HepG2 (cell line): ENCODE data around the gene PRR30. TPM values are rescaled to one million over a fixed set of nuclear protein-coding genes. Genes with fewer than 3 reads are reported as not detected.

ENCODE experiments used
- ARHGAP35 ChIP-seq: sonication (generic); formaldehyde crosslinking; IDR thresholded peaks from 2 replicates; pipeline ENCODE4 v1.9.0; 2022; ENCODE audit warnings: mild to moderate bottlenecking, inconsistent platforms, moderate library complexity, missing genetic modification reagents, borderline replicate concordance
- CAMTA2 ChIP-seq: sonication (generic); formaldehyde crosslinking; IDR thresholded peaks from 2 replicates; pipeline ENCODE4 v1.4.0; 2020; ENCODE audit warnings: mild to moderate bottlenecking, missing genetic modification reagents, borderline replicate concordance
- DR1 ChIP-seq: sonication (generic); formaldehyde crosslinking; IDR thresholded peaks from 2 replicates; pipeline ENCODE4 v1.8.0; 2021; ENCODE audit warnings: mild to moderate bottlenecking, missing genetic modification reagents, inconsistent platforms
- E2F1 ChIP-seq: sonication (generic); formaldehyde crosslinking; IDR thresholded peaks from 2 replicates; pipeline ENCODE4 v1.5.0; 2020; ENCODE audit warnings: missing genetic modification reagents
- HNF4A ChIP-seq: sonication (generic); formaldehyde crosslinking; IDR thresholded peaks from 2 replicates; pipeline ENCODE4 v1.4.0; 2020; ENCODE audit warnings: missing genetic modification reagents
- JARID2 ChIP-seq: sonication (generic); formaldehyde crosslinking; IDR thresholded peaks from 2 replicates; pipeline ENCODE4 v1.8.1; 2023; ENCODE audit warnings: missing genetic modification reagents, inconsistent platforms; ENCODE audit not compliant: insufficient replicate concordance
- NONO ChIP-seq, 2 experiments: fragments of 450-650 bp in 1 of 2; sonication (generic) in 1 of 2; formaldehyde crosslinking in 1 of 2; IDR thresholded peaks in 1 of 2; conservative IDR thresholded peaks in 1 of 2; 2 replicates each; pipeline versions ENCODE4 v1.6.1 to v1.8.0; 2017 to 2022; ENCODE audit warnings: mild to moderate bottlenecking in 1 of 2, missing genetic modification reagents in 1 of 2, moderate library complexity in 1 of 2
- PRMT3 ChIP-seq: sonication (generic); formaldehyde crosslinking; IDR thresholded peaks from 2 replicates; pipeline ENCODE4 v1.8.1; 2022; ENCODE audit warnings: low read depth, mild to moderate bottlenecking, moderate library complexity, missing genetic modification reagents, borderline replicate concordance
- RBM39 ChIP-seq: fragments of 200-400 bp; formaldehyde crosslinking; IDR thresholded peaks from one replicate; pipeline ENCODE4 v1.6.1; 2018; ENCODE audit warnings: antibody characterized with exemption, mild to moderate bottlenecking, low read depth, low read length; ENCODE audit not compliant: poor library complexity, severe bottlenecking
- SNAPC5 ChIP-seq: sonication (generic); formaldehyde crosslinking; IDR thresholded peaks from 2 replicates; pipeline ENCODE4 v1.8.1; 2023; ENCODE audit warnings: mild to moderate bottlenecking, missing genetic modification reagents, borderline replicate concordance
- TFAP4 ChIP-seq: sonication (generic); IDR thresholded peaks from 2 replicates; pipeline ENCODE4 v1.6.1; 2016; ENCODE audit warnings: low read depth, borderline replicate concordance
- TFDP2 ChIP-seq: sonication (generic); formaldehyde crosslinking; IDR thresholded peaks from 2 replicates; pipeline ENCODE4 v1.4.0; 2020; ENCODE audit warnings: missing genetic modification reagents
- THAP8 ChIP-seq: sonication (generic); formaldehyde crosslinking; IDR thresholded peaks from 2 replicates; pipeline ENCODE4 v1.5.1; 2020; ENCODE audit warnings: missing genetic modification reagents, mild to moderate bottlenecking, borderline replicate concordance
- ZFY ChIP-seq: sonication (generic); formaldehyde crosslinking; IDR thresholded peaks from 2 replicates; pipeline ENCODE4 v1.4.0; 2020; ENCODE audit warnings: missing genetic modification reagents
- ZNF382 ChIP-seq: sonication (generic); formaldehyde crosslinking; IDR thresholded peaks from 2 replicates; pipeline ENCODE4 v1.5.0; 2020; ENCODE audit warnings: missing genetic modification reagents, mild to moderate bottlenecking, borderline replicate concordance
- ZNF572 ChIP-seq: sonication (generic); formaldehyde crosslinking; IDR thresholded peaks from 2 replicates; pipeline ENCODE4 v1.5.1; 2020; ENCODE audit warnings: mild to moderate bottlenecking, missing genetic modification reagents
- ZNF576 ChIP-seq: sonication (generic); formaldehyde crosslinking; IDR thresholded peaks from 2 replicates; pipeline ENCODE4 v1.4.0; 2020; ENCODE audit warnings: mild to moderate bottlenecking, missing genetic modification reagents
- ZNF713 ChIP-seq: sonication (generic); formaldehyde crosslinking; IDR thresholded peaks from 2 replicates; pipeline ENCODE4 v1.4.0; 2020; ENCODE audit warnings: mild to moderate bottlenecking, missing genetic modification reagents
- ZNF839 ChIP-seq: sonication (generic); formaldehyde crosslinking; IDR thresholded peaks from 2 replicates; pipeline ENCODE4 v1.4.0; 2020; ENCODE audit warnings: missing genetic modification reagents, mild to moderate bottlenecking, borderline replicate concordance
- polyA plus RNA-seq, 8 experiments: library from polyadenylated mRNA; depleted of rRNA in 3 of 8; stranded (reverse) in 7 of 8; unstranded in 1 of 8; fragments of >200 nt; fragmentation: Illumina TruSeq in 4 of 8; extraction: Trizol in 4 of 8; gene quantifications; 2 replicates each; pipeline versions ENCODE4 v1.2.1 to v1.2.3, GENCODE V29; 2011 to 2016; ENCODE audit warnings: low read depth in 4 of 8, missing spikeins in 1 of 8, mixed read lengths in 1 of 8; ENCODE audit not compliant: insufficient read depth in 1 of 8
- total RNA-seq, 5 experiments: library from RNA; depleted of rRNA; stranded (reverse); fragments of >200 nt; fragmentation: Illumina TruSeq; extraction: Trizol; gene quantifications; 2 replicates each; pipeline ENCODE4 v1.2.3, GENCODE V29; 2016; ENCODE audit warnings: low read depth in 1 of 5

The PRR30 gene
- total and polyA plus RNA-seq, 2 of the 13 experiments (the other 11 are each of a cell fraction or from before 2014, with no cell fraction given) = not detected

GRCh38 chr2:27092696-27093429 lies 46.3 kb downstream of the PRR30 start (continued):
- TF ChIP-seq NONO (IDR thresholded peaks at IDR 0.05) (no peak), NONO (CRISPR knock-in tag; conservative IDR thresholded peaks at IDR 0.05) (peak; percentile 87), ZNF382 (no peak), ZNF839 (CRISPR knock-in tag) (peak; percentile 33; the same call in 1 of the 2 replicates), THAP8 (CRISPR knock-in tag) (peak; percentile 11; the same call in 1 of the 2 replicates), JARID2 (CRISPR knock-in tag) (peak; percentile 32), CAMTA2 (CRISPR knock-in tag) (no peak), ARHGAP35 (CRISPR knock-in tag) (no peak), TFAP4 (peak; percentile 68; the same call in 1 of the 2 replicates), RBM39 (peak; percentile 30), DR1 (no peak; the same call in 1 of the 2 replicates), ZNF572 (CRISPR knock-in tag) (0 out of 2 replicates have a peak, but pooled peaks have one; percentile 6), TFDP2 (peak; percentile 75), HNF4A (CRISPR knock-in tag) (peak; percentile 99), PRMT3 (CRISPR knock-in tag) (peak; percentile 63; the same call in 1 of the 2 replicates), ZNF576 (CRISPR knock-in tag) (0 out of 2 replicates have a peak, but pooled peaks have one; percentile 57), ZNF713 (CRISPR knock-in tag) (no peak), ZFY (CRISPR knock-in tag) (peak; percentile 76; the same call in 1 of the 2 replicates), SNAPC5 (peak; percentile 79; the same call in 1 of the 2 replicates), E2F1 (CRISPR knock-in tag) (no peak)
